HEK293 (cell line): ENCODE measurements around the gene SERPINB6.

Experiments used
- BCL6B ChIP-seq: fragments of 450-650 bp; formaldehyde crosslinking; IDR thresholded peaks from 2 replicates; pipeline ENCODE4 v1.5.1; 2017; ENCODE audit warnings: missing biosample characterization, missing genetic modification characterization
- GLIS1 ChIP-seq: fragments of 450-650 bp; formaldehyde crosslinking; IDR thresholded peaks from 2 replicates; pipeline ENCODE4 v1.5.1; 2016; ENCODE audit warnings: missing biosample characterization, missing genetic modification characterization
- YY1 ChIP-seq: fragments of 450-650 bp; formaldehyde crosslinking; IDR thresholded peaks from 2 replicates; pipeline ENCODE4 v1.5.1; 2018; ENCODE audit warnings: missing biosample characterization, missing genetic modification characterization
- ZBTB44 ChIP-seq: fragments of 450-650 bp; IDR thresholded peaks from 2 replicates; pipeline ENCODE4 v1.5.1; 2018; ENCODE audit warnings: missing biosample characterization, mild to moderate bottlenecking, missing genetic modification characterization
- ZBTB8A ChIP-seq: fragments of 450-650 bp; formaldehyde crosslinking; IDR thresholded peaks from 2 replicates; pipeline ENCODE4 v1.5.1; 2016; ENCODE audit warnings: missing biosample characterization, missing genetic modification characterization
- ZNF10 ChIP-seq: fragments of 450-650 bp; formaldehyde crosslinking; IDR thresholded peaks from 2 replicates; pipeline ENCODE4 v1.5.1; 2017; ENCODE audit warnings: missing biosample characterization, missing genetic modification characterization
- TF ChIP-seq, protein P1 (sequence below): fragments of 450-650 bp; formaldehyde crosslinking; IDR thresholded peaks from 2 replicates; pipeline ENCODE4 v1.5.1; 2016; ENCODE audit warnings: missing biosample characterization, missing genetic modification characterization

DNA sequence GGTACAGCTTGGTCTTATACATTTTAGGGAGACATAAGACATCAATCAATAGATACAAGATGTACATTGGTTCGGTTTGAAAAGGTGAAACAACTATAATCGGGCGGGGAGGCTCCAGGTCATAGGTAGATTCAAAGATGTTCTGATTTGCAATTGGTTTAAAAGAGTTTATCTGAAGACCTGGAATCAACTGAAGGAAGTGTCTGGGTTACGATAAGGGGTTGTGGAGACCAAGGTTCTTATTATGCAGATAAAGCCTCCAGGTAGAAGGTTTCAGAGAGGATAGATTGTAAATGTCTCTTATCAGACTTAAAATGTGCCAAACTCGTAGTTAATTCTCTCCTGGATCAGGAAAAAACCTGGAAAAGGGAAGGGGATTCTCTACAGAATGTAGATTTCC is 5.9 kb upstream of the SERPINB6 start:
- TF ChIP-seq YY1: no peak
- TF ChIP-seq, protein P1, sequence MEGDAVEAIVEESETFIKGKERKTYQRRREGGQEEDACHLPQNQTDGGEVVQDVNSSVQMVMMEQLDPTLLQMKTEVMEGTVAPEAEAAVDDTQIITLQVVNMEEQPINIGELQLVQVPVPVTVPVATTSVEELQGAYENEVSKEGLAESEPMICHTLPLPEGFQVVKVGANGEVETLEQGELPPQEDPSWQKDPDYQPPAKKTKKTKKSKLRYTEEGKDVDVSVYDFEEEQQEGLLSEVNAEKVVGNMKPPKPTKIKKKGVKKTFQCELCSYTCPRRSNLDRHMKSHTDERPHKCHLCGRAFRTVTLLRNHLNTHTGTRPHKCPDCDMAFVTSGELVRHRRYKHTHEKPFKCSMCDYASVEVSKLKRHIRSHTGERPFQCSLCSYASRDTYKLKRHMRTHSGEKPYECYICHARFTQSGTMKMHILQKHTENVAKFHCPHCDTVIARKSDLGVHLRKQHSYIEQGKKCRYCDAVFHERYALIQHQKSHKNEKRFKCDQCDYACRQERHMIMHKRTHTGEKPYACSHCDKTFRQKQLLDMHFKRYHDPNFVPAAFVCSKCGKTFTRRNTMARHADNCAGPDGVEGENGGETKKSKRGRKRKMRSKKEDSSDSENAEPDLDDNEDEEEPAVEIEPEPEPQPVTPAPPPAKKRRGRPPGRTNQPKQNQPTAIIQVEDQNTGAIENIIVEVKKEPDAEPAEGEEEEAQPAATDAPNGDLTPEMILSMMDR (tag by site-specific recombination): no peak
- TF ChIP-seq ZNF10: no peak
- TF ChIP-seq BCL6B: no peak
- TF ChIP-seq ZBTB8A: no peak
- TF ChIP-seq GLIS1 (tag by site-specific recombination): no peak
- TF ChIP-seq ZBTB44: no peak
